BLaER1 (cell line): Measurements from ENCODE around the gene UBIAD1.
A peak's percentile ranks its signal among the peaks of the same experiment; 100 is the strongest.
"Not testable (repeated sequence)": the region's sequence is repeated elsewhere in the genome, so short reads cannot be mapped to it uniquely, and the experiment has no call there.

Source experiments
- H3K27ac ChIP-seq: shearing (Covaris generic); formaldehyde crosslinking; 2 replicates; pipeline ENCODE4 v1.8.1; 2022
- H3K27me3 ChIP-seq: shearing (Covaris generic); formaldehyde crosslinking; 2 replicates; pipeline ENCODE4 v1.8.1; 2022
- H3K36me3 ChIP-seq: shearing (Covaris generic); formaldehyde crosslinking; 2 replicates; pipeline ENCODE4 v1.8.1; 2022
- H3K4me1 ChIP-seq: shearing (Covaris generic); formaldehyde crosslinking; 2 replicates; pipeline ENCODE4 v1.8.1; 2022
- H3K4me2 ChIP-seq: shearing (Covaris generic); formaldehyde crosslinking; 2 replicates; pipeline ENCODE4 v1.8.1; 2022
- H3K4me3 ChIP-seq: shearing (Covaris generic); formaldehyde crosslinking; 2 replicates; pipeline ENCODE4 v1.8.1; 2022
- H3K9ac ChIP-seq: shearing (Covaris generic); formaldehyde crosslinking; 2 replicates; pipeline ENCODE4 v1.8.1; 2022
- H3K9me3 ChIP-seq: shearing (Covaris generic); formaldehyde crosslinking; 2 replicates; pipeline ENCODE4 v1.8.1; 2022
- H4K20me1 ChIP-seq: shearing (Covaris generic); formaldehyde crosslinking; 2 replicates; pipeline ENCODE4 v1.8.1; 2022
- Cebpa-rat ChIP-seq: shearing (Covaris generic); IDR thresholded peaks from 2 replicates; pipeline ENCODE4 v1.8.1; 2022

The UBIAD1 gene

GRCh38 chr1:11252538-11252937 is 20.5 kb upstream of the UBIAD1 start:
- H3K9me3 ChIP-seq: no peaks in the 10 kb centered on the region
- H3K4me1 ChIP-seq: peaks cover 4% of the 10 kb centered on the region
- peaks cover 85% of the 10 kb centered on the region for H3K36me3 ChIP-seq

GRCh38 chr1:11253226-11253625 is 19.8 kb upstream of the UBIAD1 start:
- H3K9ac ChIP-seq: no peak overlapping the region
- no peak overlapping the region for H3K4me3 ChIP-seq
- H3K27ac ChIP-seq: no peak overlapping the region
- peaks cover 85% of the 10 kb centered on the region for H3K36me3 ChIP-seq
- no peaks in the 10 kb centered on the region for H3K4me1 ChIP-seq
- TF ChIP-seq Cebpa-rat: no peak
- H3K4me2 ChIP-seq: no peak overlapping the region
- no peaks in the 10 kb centered on the region for H3K27me3 ChIP-seq
- no peaks in the 10 kb centered on the region for H4K20me1 ChIP-seq
- H3K9me3 ChIP-seq: no peaks in the 10 kb centered on the region

More at GRCh38 chr1:11252538-11252937, 20.5 kb upstream of the UBIAD1 start:
- H3K27me3 ChIP-seq: no peaks in the 10 kb centered on the region
- H3K9ac ChIP-seq: no peak overlapping the region
- H3K4me3 ChIP-seq: no peak overlapping the region
- H4K20me1 ChIP-seq: no peaks in the 10 kb centered on the region
- H3K4me2 ChIP-seq: no peak overlapping the region
- H3K27ac ChIP-seq: no peak overlapping the region
- TF ChIP-seq Cebpa-rat: no peak

DNA sequence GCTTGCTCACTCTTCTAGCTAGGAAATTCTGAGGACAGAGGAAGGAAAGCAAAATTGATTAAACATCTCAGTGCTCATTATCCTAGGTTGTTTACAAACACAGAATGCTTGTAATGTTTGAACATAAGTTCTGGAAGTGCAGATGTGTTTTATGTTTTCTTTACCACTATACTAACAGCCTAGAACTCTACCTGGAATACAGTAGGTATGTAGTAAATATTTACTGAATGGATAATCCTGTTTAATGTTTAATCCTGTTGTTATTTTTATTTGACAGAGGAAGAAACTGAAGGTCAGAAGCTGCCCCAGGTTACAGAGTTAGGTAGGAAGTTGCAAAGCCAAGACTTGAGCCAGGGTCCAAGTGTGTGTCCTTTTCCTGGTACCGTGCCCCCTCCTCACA is 16.7 kb upstream of the UBIAD1 start:
- no peak for TF ChIP-seq Cebpa-rat

DNA sequence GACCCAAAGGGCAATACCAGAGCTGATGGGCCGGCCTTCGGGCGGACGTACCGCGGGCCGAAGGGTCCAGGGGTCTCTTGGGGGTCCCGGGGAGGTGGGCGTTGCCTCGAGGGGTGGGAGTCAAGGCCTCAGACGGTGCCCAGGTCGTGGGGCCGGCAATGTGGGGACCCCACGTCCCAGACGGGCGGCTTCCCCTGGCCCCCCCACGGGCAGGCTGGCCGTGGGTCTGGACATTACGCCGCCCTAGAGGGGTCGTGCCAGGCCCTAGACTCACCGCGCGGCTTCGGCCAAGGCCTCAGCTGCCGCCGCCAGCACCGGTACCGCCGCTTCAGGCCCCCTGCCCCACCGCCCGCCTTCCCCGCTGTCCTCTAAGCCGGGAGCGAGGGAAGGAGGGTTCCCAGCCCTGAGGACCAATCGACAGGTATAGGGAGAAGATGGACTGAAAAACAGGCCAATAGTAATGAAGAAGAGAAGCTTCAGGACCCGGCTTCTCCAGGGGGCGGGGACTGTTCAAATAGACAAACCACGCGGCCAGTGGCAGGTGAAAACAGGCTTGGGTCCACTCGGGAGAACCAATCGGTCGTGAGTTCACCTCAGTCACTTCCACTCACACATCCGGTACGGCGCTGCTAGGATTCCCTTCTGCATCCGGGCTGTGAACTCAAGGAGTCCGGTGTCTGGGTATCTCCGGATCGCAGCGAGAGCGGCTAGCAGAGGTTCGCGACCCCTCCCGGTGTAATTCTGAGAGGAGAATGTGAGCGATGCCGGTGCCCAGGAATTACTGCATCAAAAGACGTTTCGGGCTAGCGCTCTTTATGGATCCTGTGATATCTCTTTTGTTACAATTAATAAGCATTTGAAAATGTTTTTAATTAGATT is 10.6 kb upstream of the UBIAD1 start, which contains the start of gene MTOR:
Gene MTOR, minus strand, starts transcription at position 381 of the 879 bp plus-strand sequence. CDS start 3,142 bp downstream, outside the sequence.
- Histone ChIP-seq H3K27me3 (no peaks in the 10 kb centered on the region), H3K4me2 (peak within 1 kb of the TSS; percentile 94), H3K36me3 (peaks cover 26% of the 10 kb centered on the region), H3K27ac (peak within 1 kb of the TSS; percentile 92), H3K4me1 (peaks cover 17% of the 10 kb centered on the region), H3K9me3 (no peaks in the 10 kb centered on the region), H3K9ac (peak within 1 kb of the TSS; percentile 97), H4K20me1 (no peaks in the 10 kb centered on the region), H3K4me3 (peak within 1 kb of the TSS; percentile 99)
- no peak for TF ChIP-seq Cebpa-rat

More for the DNA sequence above, 16.7 kb upstream of the UBIAD1 start:
- Histone ChIP-seq H3K4me1 (peaks cover 6% of the 10 kb centered on the region), H3K4me3 (no peak overlapping the region), H3K27me3 (no peaks in the 10 kb centered on the region), H4K20me1 (no peaks in the 10 kb centered on the region), H3K4me2 (no peak overlapping the region), H3K36me3 (peaks cover 87% of the 10 kb centered on the region), H3K27ac (no peak overlapping the region), H3K9me3 (no peaks in the 10 kb centered on the region), H3K9ac (no peak overlapping the region)

- Histone ChIP-seq H3K4me3 (no peak overlapping the region), H4K20me1 (no peaks in the 10 kb centered on the region), H3K9me3 (no peaks in the 10 kb centered on the region), H3K36me3 (no peaks in the 10 kb centered on the region), H3K9ac (no peak overlapping the region), H3K4me2 (no peak overlapping the region), H3K27me3 (no peaks in the 10 kb centered on the region), H3K4me1 (peaks cover 9% of the 10 kb centered on the region), H3K27ac (no peak overlapping the region)
- no peak for TF ChIP-seq Cebpa-rat
These were observed 6.5 kb upstream of the UBIAD1 start for GRCh38 chr1:11266268-11267074.

GRCh38 chr1:11267350-11268337 is 5.4 kb upstream of the UBIAD1 start:
- not testable (repeated sequence) for H3K36me3 ChIP-seq, H3K4me3 ChIP-seq, H3K9me3 ChIP-seq, H3K4me1 ChIP-seq, H3K4me2 ChIP-seq, H3K27ac ChIP-seq, H3K27me3 ChIP-seq, H4K20me1 ChIP-seq, H3K9ac ChIP-seq

GRCh38 chr1:11272544-11272831 is 510 bp upstream of the UBIAD1 start:
- H3K4me3 ChIP-seq: peak overlapping the region; percentile 54; the same call in 1 of the 2 replicates

DNA sequence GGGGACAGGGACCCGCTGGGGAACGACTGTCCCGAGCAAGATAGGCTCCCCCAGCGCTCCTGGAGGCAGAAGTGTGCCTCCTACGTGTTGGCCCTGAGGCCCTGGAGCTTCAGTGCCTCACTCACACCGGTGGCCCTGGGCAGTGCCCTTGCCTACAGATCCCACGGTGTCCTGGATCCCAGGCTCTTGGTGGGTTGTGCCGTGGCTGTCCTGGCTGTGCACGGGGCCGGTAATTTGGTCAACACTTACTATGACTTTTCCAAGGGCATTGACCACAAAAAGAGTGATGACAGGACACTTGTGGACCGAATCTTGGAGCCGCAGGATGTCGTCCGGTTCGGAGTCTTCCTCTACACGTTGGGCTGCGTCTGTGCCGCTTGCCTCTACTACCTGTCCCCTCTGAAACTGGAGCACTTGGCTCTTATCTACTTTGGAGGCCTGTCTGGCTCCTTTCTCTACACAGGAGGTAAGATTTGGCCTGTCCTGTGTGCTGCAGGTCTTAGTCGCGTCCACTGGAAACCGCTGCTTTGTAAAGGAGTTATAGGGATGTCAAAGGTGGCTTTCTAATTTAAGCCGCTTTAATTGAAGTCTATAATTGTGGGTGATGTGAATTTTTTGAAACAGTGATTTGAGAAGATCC is 717 bp downstream of the UBIAD1 start:
- Histone ChIP-seq H3K4me3 (peak overlapping the region; percentile 83), H3K36me3 (peaks cover 22% of the 10 kb centered on the region), H4K20me1 (peaks cover 7% of the 10 kb centered on the region; the same call in 1 of the 2 replicates), H3K4me1 (peaks cover 39% of the 10 kb centered on the region), H3K9ac (peak overlapping the region; percentile 98), H3K4me2 (peak overlapping the region; percentile 82), H3K9me3 (no peaks in the 10 kb centered on the region), H3K27ac (peak overlapping the region; percentile 99), H3K27me3 (no peaks in the 10 kb centered on the region)
- no peak for TF ChIP-seq Cebpa-rat

More at GRCh38 chr1:11272544-11272831, 510 bp upstream of the UBIAD1 start:
- Histone ChIP-seq H3K27me3 (no peaks in the 10 kb centered on the region), H3K36me3 (peaks cover 10% of the 10 kb centered on the region; the same call in 1 of the 2 replicates), H3K9ac (no peak overlapping the region), H3K4me2 (peak overlapping the region; percentile 69), H3K4me1 (peaks cover 37% of the 10 kb centered on the region), H4K20me1 (peaks cover 7% of the 10 kb centered on the region; the same call in 1 of the 2 replicates), H3K9me3 (no peaks in the 10 kb centered on the region), H3K27ac (no peak overlapping the region)
- TF ChIP-seq Cebpa-rat: no peak

GRCh38 chr1:11279152-11279551 is 6.2 kb downstream of the UBIAD1 start:
- H3K27ac ChIP-seq: no peak overlapping the region
- peaks cover 72% of the 10 kb centered on the region for H3K4me1 ChIP-seq
- H3K4me2 ChIP-seq: 0 out of 2 replicates have a peak overlapping the region, but pooled peaks have one; percentile 71
- H3K4me3 ChIP-seq: no peak overlapping the region
- peaks cover 60% of the 10 kb centered on the region for H3K36me3 ChIP-seq
- TF ChIP-seq Cebpa-rat: no peak
- peaks cover 19% of the 10 kb centered on the region; the same call in 1 of the 2 replicates for H4K20me1 ChIP-seq
- no peaks in the 10 kb centered on the region for H3K27me3 ChIP-seq
- H3K9ac ChIP-seq: no peak overlapping the region
- H3K9me3 ChIP-seq: no peaks in the 10 kb centered on the region
